SK-N-SH treated with all-trans-retinoic acid at 6 μM for 48 hours (cell line): ENCODE measurements around the gene MIPEP.

Experiments
- ARNTL ChIP-seq: fragments of 450-650 bp; formaldehyde crosslinking; IDR thresholded peaks from 2 replicates; pipeline ENCODE4 v1.5.0; 2020; ENCODE audit warnings: low read depth, mild to moderate bottlenecking, moderate library complexity, borderline replicate concordance
- BACH2 ChIP-seq: fragments of 250-450 bp; sonication (Bioruptor Pico); IDR thresholded peaks from 2 replicates; pipeline ENCODE4 v1.9.0; 2021; ENCODE audit warnings: mild to moderate bottlenecking, borderline replicate concordance
- ESRRG ChIP-seq: fragments of 250-450 bp; sonication (Bioruptor Pico); IDR thresholded peaks from 2 replicates; pipeline ENCODE4 v1.6.1; 2021; ENCODE audit warnings: mild to moderate bottlenecking
- RARB ChIP-seq: fragments of 250-450 bp; sonication (Bioruptor Pico); IDR thresholded peaks from 2 replicates; pipeline ENCODE4 v1.8.0; 2021; ENCODE audit warnings: mild to moderate bottlenecking, moderate library complexity
- TCF4 ChIP-seq: fragments of 250-450 bp; sonication (Bioruptor Pico); IDR thresholded peaks from 2 replicates; pipeline ENCODE4 v1.8.0; 2021; ENCODE audit warnings: mild to moderate bottlenecking, moderate library complexity, borderline replicate concordance
- ZC3H10 ChIP-seq: fragments of 250-450 bp; sonication (Bioruptor Pico); IDR thresholded peaks from 2 replicates; pipeline ENCODE4 v1.5.1; 2021; ENCODE audit warnings: mild to moderate bottlenecking, moderate library complexity
- ZFP30 ChIP-seq: fragments of 450-650 bp; formaldehyde crosslinking; IDR thresholded peaks from 2 replicates; pipeline ENCODE4 v1.5.0; 2022; ENCODE audit warnings: mild to moderate bottlenecking, moderate library complexity
- ZNF565 ChIP-seq: fragments of 450-650 bp; formaldehyde crosslinking; conservative IDR thresholded peaks from 2 replicates; pipeline ENCODE4 v1.5.0; 2020; ENCODE audit warnings: low read depth, mild to moderate bottlenecking, moderate library complexity
- ZNF70 ChIP-seq: fragments of 450-650 bp; formaldehyde crosslinking; IDR thresholded peaks from 2 replicates; pipeline ENCODE4 v1.5.0; 2020; ENCODE audit warnings: mild to moderate bottlenecking, moderate library complexity
- TF ChIP-seq, protein P1 (sequence below): fragments of 250-450 bp; sonication (Bioruptor Pico); IDR thresholded peaks from 2 replicates; pipeline ENCODE4 v1.8.0; 2020; ENCODE audit warnings: mild to moderate bottlenecking, moderate library complexity, borderline replicate concordance

DNA sequence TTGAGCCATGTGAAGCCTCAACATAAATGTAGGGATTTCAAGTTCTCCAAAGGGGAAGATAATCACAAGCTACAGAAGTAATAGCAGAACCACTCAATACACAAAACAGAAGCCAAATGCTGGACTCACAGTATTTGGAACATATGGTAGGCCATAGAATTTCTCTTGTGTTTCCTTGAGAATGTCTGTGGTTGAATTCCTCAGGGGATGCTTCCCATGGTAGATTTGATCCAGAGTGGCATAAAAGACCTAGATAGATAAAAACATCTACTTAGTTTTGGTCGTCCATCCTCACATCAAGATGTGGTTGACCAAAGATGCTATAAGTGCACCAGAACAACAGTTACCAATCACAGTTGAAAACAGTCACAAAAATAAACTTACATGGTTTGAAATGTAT lies 83.4 kb downstream of the MIPEP start:
- TF ChIP-seq, protein P1, sequence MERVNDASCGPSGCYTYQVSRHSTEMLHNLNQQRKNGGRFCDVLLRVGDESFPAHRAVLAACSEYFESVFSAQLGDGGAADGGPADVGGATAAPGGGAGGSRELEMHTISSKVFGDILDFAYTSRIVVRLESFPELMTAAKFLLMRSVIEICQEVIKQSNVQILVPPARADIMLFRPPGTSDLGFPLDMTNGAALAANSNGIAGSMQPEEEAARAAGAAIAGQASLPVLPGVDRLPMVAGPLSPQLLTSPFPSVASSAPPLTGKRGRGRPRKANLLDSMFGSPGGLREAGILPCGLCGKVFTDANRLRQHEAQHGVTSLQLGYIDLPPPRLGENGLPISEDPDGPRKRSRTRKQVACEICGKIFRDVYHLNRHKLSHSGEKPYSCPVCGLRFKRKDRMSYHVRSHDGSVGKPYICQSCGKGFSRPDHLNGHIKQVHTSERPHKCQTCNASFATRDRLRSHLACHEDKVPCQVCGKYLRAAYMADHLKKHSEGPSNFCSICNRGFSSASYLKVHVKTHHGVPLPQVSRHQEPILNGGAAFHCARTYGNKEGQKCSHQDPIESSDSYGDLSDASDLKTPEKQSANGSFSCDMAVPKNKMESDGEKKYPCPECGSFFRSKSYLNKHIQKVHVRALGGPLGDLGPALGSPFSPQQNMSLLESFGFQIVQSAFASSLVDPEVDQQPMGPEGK (CRISPR knock-in tag), result no peak
- TF ChIP-seq TCF4 (CRISPR knock-in tag) (no peak), ZNF70 (CRISPR knock-in tag) (no peak), ZNF565 (CRISPR knock-in tag) (no peak), ARNTL (CRISPR knock-in tag) (no peak), ZFP30 (CRISPR knock-in tag) (no peak), RARB (CRISPR knock-in tag) (no peak), BACH2 (CRISPR knock-in tag) (no peak), ESRRG (CRISPR knock-in tag) (no peak), ZC3H10 (CRISPR knock-in tag) (no peak)
